HG03095 (cell line): ENCODE results near the gene LRSAM1.

Experiments
- ATAC-seq: cut with Tn5 transposase; IDR thresholded peaks from one replicate; pipeline ENCODE4 v1.9.1; 2021; ENCODE audit warnings: moderate library complexity; ENCODE audit not compliant: unreplicated experiment

Gene LRSAM1

GRCh38 chr9:127548352-127548881 is 97.1 kb downstream of the LRSAM1 start:
- no peak for ATAC-seq

- ATAC-seq: no peak
Observed at GRCh38 chr9:127549218-127549617, 97.9 kb downstream of the LRSAM1 start.

GRCh38 chr9:127549751-127550150 is 98.4 kb downstream of the LRSAM1 start:
- no peak for ATAC-seq

GRCh38 chr9:127550282-127550681 is 99.0 kb downstream of the LRSAM1 start:
- ATAC-seq: no peak

GRCh38 chr9:127550751-127551150 is 99.4 kb downstream of the LRSAM1 start:
- no peak for ATAC-seq
